ENCODE data around the gene FABP7.

FABP7 gene

GRCh38 chr6:122798099-122798641, 18.7 kb downstream of the FABP7 start:
- peak; percentile 93 for DNase-seq (ENCODE audit: low spot score)

DNA sequence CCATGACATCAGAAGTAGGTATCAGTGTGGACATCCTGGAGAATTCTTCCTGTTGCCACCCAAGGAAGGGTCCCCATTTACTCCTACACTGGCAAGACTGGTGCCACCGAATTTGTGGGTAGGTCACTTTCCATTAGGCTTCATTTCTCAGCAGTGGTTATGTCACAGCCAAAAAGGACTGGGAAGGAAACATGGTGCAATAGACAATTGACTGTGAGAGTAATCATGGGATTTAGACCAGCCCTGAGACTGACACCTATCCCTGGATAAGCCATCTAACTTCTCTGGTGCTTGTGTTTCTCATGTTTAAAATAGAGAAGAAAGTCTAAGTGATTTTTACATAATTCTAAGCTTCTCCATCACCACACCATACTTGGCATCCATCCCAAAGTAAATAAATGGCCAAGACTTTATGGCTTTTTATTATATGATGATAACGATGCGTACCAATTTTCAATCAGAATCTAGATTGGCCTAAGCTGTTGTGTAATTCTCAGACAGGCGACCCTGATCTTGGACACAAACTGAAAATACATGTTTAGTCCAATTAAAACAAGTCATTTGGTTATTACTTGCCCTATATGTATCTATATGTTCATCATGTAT, 19.7 kb downstream of the FABP7 start:
- DNase-seq (ENCODE audit: low spot score): no peak

- DNase-seq (ENCODE audit: low spot score): peak; percentile 18
Measured at GRCh38 chr6:122799916-122800686, 20.6 kb downstream of the FABP7 start.

GRCh38 chr6:122800906-122801305, 21.4 kb downstream of the FABP7 start:
- DNase-seq (ENCODE audit: low spot score): peak; percentile 57

GRCh38 chr6:122801397-122801796, 21.9 kb downstream of the FABP7 start:
- DNase-seq (ENCODE audit: low spot score): no peak

- no peak for DNase-seq (ENCODE audit: low spot score)
Measured at GRCh38 chr6:122803171-122803661, 23.7 kb downstream of the FABP7 start.

DNA sequence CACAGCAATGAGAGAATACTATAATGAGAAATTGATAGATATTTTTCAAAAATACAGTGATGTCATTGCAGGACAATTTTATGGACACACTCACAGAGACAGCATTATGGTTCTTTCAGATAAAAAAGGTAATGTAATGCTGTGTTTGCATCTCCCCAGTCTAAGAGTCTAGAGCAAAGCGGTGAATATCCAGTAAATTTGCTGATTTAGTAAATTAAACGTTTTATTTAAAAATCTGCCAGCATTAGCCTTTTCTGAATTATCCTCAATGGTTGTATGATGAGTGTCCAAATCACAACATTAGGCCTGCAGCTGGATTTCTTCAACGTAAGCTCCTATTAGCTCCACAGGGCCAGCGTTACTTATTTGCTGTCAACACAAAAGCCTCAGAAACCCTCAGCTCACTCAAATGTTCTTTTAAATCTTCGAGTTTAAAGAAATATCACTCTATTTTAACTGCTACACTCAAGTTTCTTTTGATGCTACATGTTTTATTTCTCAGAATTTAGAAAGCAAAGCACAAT, 25.5 kb downstream of the FABP7 start:
- no peak for DNase-seq (ENCODE audit: low spot score)

GRCh38 chr6:122806291-122806690, 26.8 kb downstream of the FABP7 start:
- no peak for DNase-seq (ENCODE audit: low spot score)

DNA sequence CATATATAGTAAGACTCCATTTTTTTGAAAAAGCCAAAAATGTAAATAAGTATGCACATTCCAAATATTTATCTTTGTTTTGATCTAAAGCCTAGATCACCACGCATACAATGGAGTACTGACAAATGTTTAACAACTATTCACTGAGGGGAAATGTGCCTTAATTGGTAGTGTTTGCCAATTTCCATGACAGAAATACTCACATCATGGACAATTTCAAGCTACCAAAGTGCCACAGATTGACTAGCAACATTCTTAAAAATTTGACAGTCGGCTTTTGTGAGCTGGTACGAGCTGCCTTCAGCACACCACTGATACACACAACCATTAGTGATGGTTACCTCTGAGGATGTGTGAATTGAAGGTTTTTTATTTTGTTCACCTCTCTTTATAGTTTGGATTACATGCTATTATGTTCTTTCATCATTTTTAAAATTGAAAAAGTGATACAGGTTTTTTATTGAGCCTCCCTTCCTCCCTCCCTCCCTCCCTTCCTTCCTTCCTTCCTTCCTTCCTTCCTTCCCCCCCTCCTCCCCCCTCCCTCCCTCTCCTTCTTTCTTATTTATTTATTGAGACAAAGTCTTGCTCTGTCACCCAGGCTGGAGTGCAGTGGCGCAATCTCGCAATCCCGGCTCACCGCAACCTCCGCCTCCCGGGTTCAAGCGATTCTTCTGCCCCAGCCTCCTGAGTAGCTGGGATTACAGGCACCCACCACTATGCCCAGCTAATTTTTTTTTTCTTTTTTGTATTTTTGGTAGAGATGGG, 28.8 kb downstream of the FABP7 start:
- DNase-seq (ENCODE audit: low spot score): no peak

- no peak for DNase-seq (ENCODE audit: low spot score)
Measured at GRCh38 chr6:122809001-122809400, 29.5 kb downstream of the FABP7 start.

DNA sequence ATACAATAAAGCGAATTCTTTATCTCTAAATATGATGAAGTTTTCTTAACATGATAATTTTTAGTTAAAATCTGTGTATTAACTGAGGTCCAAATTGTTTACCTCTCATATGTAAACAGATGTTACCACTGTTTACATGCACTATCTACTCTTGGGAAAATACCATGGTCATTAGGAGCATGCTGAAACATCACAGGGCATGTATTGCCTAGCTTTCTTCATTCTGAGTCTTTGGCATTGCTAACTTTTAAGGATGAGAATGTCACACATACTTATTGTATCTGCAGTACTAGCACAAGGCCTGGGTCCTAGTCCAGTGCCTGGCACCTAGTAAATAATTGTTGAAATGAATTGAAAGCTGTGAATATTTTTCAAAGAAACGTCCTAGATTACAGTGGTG, 30.2 kb downstream of the FABP7 start:
- DNase-seq (ENCODE audit: low spot score): no peak

- DNase-seq (ENCODE audit: low spot score): no peak
Measured at GRCh38 chr6:122810189-122810588, 30.7 kb downstream of the FABP7 start.

GRCh38 chr6:122817358-122817757, 37.8 kb downstream of the FABP7 start:
- no peak for DNase-seq (ENCODE audit: low spot score)

DNA sequence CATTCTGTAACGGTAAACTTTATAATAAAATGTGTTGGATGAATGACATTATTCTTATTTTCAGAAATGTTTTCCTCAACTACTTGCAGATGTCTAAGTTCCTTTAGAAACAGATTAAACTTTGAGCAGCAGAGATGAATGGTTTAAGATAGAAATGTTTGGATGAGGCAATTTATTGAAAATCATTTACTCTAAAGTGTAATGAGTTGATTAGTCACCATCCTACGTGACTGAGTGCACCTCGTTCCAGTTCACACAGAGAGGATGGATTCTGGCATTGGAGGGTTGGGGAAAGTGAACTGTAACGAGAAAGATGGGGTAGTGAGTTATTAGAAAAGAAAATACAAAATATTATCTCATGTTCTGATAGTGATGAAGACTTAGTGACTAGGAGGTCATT, 38.2 kb downstream of the FABP7 start:
- peak; percentile 69 for DNase-seq (ENCODE audit: low spot score)

- no peak for DNase-seq (ENCODE audit: low spot score)
Measured at GRCh38 chr6:122818866-122819265, 39.4 kb downstream of the FABP7 start.

- DNase-seq (ENCODE audit: low spot score): no peak
Measured at GRCh38 chr6:122821095-122821494, 41.6 kb downstream of the FABP7 start.

- DNase-seq (ENCODE audit: low spot score): no peak
Measured at GRCh38 chr6:122825163-122825562, 45.6 kb downstream of the FABP7 start.

- no peak for DNase-seq (ENCODE audit: low spot score)
Measured at GRCh38 chr6:122829456-122829855, 49.9 kb downstream of the FABP7 start.

DNA sequence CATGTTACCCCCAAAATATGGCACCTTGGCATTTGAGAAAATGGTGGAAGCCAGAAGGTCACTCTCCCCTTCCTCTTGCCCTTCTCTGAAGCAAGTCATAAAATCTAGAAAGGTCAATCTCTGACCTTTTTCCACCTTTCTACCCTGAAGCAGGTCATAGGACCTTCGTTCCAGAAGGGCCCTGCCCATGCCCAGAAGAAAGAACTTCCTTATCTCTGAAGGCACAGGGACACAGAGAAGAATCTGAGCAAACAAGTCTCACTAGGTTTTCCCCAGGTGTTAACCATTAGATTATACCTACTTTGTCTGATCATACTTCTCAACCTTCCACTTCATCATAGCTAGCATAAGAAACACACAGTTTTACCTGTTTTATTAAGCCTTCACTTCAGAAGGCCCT, 52.0 kb downstream of the FABP7 start:
- DNase-seq (ENCODE audit: low spot score): no peak

DNA sequence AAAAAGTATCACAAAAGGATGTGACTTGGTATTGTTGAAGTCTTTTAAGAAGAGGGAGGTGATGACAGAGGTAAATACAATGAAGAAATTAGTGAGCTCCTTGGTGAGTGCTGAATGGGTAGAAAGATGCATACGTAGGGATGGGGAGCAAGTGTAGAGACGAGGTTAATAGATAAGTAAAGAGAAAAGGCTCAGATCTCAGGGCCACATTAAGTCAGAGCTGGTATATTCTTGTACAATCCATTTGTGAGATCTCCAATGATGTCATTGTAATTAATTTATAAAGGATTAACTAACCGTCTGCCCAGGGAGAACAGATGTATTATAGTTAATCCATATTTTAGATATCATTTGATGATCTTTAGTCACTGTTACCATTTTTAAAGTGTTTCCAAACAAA, 52.9 kb downstream of the FABP7 start:
- DNase-seq (ENCODE audit: low spot score): no peak

DNA sequence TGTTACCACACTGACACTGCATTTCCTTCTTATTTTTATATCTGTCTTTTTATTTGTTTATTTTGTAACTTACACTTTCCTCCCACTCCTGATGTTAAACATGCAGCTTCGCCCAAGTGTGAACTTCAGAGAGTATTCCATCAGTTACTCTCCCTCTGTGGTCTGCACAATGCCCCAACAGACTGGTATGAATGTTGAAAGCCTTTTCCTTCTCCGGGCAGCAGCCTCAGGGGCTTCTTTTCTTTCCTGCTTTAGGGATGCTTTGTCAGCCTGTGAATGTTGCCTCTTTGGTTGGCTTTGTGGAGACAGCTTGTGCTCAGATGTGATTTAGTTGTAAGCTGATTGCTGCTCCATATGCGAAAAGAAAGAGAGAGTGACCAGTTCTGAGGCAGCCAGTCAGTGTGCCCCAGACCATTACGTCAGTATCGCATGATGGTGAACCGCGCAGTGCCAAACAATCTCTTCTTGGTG, 53.5 kb downstream of the FABP7 start:
- no peak for DNase-seq (ENCODE audit: low spot score)

Data from kidney tubule cell (primary cell).